T47D (cell line): ENCODE results near the gene KCNMB1.

Experiments used
- DNase-seq, 2 experiments: peaks; one replicate each; pipeline versions ENCODE4 v3.0.0 to v3.0.0-alpha.2; 2011 to 2012; ENCODE audit warnings: low read depth in 1 of 2, low spot score in 1 of 2
- JUND ChIP-seq: IDR thresholded peaks from 2 replicates; pipeline ENCODE4 v1.6.1; 2012; ENCODE audit warnings: low read depth
- in situ Hi-C: cut with HindIII; loops from 2 replicates; pipeline ENCODE4 v1.10.0; 2016; ENCODE audit warnings: low sequenced_read_pairs, low pct_unique_long_range_greater_than_20kb

KCNMB1 gene

DNA sequence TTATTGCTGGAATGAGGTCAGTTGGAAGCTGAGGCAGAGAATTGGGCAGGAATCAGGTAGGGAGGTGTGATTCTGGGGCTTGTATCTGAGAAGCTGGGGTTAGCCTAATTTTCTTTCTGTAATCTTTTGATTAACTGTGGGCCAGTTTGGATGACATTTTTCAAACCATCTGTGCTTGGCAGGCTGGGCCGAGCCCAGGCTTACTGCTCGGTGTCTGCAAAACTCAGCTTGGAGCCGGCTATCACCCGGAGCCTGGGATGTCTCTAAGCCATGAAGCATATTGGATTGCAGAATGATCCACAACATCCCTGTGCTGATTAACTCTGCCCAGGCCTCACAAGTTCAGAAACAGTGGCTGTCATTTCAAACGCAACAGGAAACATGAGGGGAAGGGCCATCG is 26.5 kb downstream of the KCNMB1 start:
- in situ Hi-C loops, result no loop called here
- DNase-seq, result no peak
- TF ChIP-seq JUND, result no peak

- TF ChIP-seq JUND, result no peak
- in situ Hi-C loops, result no loop called here
- DNase-seq, result no peak
These were observed 27.1 kb downstream of the KCNMB1 start for GRCh38 chr5:170362102-170362501.

GRCh38 chr5:170361616-170362015 is 27.6 kb downstream of the KCNMB1 start:
- in situ Hi-C loops, result no loop called here
- no peak for TF ChIP-seq JUND
- DNase-seq, result no peak

- in situ Hi-C loops, result no loop called here
- no peak for DNase-seq
- TF ChIP-seq JUND, result no peak
These were observed 28.1 kb downstream of the KCNMB1 start for GRCh38 chr5:170361116-170361515.

DNA sequence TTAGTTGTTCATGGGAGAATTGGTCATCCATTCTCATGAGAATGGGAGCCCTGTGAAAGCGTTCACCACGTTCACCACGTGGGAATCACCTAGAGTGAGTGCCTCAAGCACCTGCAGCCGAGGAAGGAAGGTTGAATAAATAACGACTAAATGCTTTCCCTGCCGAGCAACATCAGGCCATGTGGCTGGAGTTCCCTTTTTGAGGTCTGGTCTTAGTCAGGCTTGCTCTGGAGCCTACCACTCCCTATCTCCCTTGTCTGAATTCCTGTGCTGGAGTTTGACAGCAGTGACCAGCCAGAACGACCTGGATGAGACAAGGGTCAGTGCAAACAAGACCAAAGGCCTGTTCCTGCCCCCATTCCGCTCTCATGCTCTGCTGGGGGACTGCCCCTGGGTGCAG is 28.5 kb downstream of the KCNMB1 start:
- no peak for DNase-seq
- in situ Hi-C loops, result no loop called here
- TF ChIP-seq JUND, result no peak

- in situ Hi-C loops, result no loop called here
- no peak for DNase-seq
- no peak for TF ChIP-seq JUND
These were observed 31.2 kb downstream of the KCNMB1 start for GRCh38 chr5:170357955-170358444.

DNA sequence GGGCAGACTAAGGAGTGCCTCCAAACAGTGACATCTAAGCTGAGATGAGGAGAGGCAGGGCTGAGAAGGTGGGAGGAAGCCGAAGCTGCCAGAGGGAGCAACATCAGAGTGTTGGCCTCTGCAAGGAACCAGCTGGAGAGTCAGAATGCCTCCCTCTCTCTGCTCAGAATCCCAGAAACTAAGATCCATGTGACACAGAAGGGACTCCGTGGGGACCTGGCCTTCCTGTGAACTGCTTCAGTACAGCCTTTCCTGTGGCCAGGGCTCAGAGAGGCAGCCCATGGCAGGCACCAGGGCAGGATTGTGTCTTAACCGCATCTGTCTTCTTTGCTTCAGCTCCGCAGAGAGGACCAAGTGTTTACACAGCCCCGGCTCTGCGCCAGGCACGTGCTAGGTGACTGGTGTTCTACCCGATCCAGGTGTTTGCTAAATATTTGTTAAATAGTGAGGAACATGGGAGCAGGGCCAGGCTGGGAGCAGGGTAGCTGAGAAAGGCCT is 33.5 kb downstream of the KCNMB1 start:
- peak in 1 of 2 experiments; percentile 11 for DNase-seq
- TF ChIP-seq JUND, result no peak
- in situ Hi-C loops, result no loop called here

DNA sequence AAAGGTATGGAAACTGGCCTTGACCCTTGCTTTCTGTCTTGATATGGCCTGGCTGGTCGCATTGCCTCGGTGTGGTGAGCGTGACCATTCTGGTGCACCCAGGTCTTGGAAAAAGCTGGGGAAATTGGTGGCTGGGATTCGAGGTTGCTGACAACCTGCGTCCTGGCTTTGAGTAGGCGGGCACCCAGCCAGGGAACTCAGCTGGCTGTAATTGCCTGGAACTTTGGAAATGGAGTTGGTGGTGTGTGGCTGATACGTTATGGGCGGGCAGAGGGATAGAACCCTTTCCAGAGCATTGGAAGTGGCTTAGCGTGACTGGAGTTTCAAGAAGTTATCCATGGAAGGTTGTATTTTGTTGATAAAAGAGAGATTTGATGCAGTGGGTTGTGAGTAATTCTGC is 35.2 kb downstream of the KCNMB1 start:
- TF ChIP-seq JUND, result no peak
- DNase-seq, result no peak
- in situ Hi-C loops, result no loop called here

DNA sequence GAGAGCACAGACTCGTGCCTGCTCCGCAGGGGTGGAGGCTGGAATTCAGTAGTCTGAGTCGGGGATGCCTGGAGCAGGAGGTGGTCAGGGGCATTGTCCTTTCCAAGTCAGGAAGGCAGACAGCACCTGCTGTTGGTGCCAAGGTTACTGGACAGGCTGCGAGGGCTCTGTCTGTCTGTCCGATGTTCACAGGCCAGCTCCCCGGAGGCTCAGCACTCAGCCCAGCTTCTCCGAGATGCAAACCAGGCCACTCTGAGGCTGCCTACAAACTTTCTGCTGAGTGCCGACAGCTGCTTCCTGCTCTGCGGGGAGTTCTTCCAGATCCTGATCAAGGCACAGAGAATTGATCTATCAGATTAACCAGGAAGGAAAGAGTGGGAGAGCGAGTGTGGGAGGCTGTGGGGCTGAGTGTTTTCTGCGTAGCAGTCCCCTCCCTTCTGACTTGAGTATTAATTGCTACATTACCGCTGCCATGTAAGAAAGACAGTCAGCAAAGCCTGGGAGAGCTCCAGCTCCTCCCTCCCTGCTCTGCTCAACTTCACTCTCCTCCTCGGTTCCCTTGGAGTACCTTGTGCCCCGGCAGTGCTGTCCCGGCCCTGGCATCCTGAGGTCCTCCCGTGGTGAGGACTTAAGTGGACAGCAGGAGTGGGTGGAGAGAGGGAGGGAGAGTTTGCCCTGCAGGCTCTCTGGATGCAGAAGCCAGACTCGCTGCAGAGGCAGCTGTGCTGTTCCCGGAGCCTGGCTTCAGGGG is 36.0 kb downstream of the KCNMB1 start:
- no peak for TF ChIP-seq JUND
- in situ Hi-C loops, result no loop called here
- no peak for DNase-seq

- DNase-seq, result no peak
- no peak for TF ChIP-seq JUND
- in situ Hi-C loops, result no loop called here
These were observed 41.0 kb downstream of the KCNMB1 start for GRCh38 chr5:170348137-170348633.

GRCh38 chr5:170347022-170347567 is 42.1 kb downstream of the KCNMB1 start:
- DNase-seq, result no peak
- in situ Hi-C loops, result no loop called here
- no peak for TF ChIP-seq JUND

GRCh38 chr5:170345971-170346370 is 43.2 kb downstream of the KCNMB1 start:
- in situ Hi-C loops, result no loop called here
- no peak for DNase-seq
- no peak for TF ChIP-seq JUND

DNA sequence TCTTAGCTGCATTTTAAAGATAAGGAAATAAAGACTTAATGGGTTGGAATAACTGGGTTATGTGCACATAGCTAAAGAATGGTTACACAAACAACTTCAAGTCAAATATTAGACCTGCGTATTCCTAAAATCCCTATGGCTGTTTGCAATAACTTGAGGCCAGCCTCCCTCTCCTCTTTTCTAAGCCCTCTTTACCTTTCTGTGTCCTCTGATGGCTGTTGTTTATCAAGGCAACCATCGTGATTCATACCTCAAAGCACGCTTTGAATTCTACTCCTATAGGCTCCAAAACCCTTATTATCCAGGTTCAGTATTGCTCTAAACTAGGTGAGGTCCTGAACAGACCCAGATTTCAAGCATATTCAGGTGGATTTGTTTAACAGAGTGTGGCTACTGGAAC is 46.0 kb downstream of the KCNMB1 start:
- in situ Hi-C loops, result no loop called here
- TF ChIP-seq JUND, result no peak
- no peak for DNase-seq
